Common myeloid progenitor, CD34-positive (primary cell): ENCODE results near the gene ZNF485.
"Not testable (repeated sequence)": the region's sequence is repeated elsewhere in the genome, so short reads cannot be mapped to it uniquely, and the experiment has no call there.

Experiments
- CTCF ChIA-PET: fragments of 350-600 bp; sonication (Branson Sonifier 250); formaldehyde crosslinking; loops from one replicate; lab custom pipeline; 2021; ENCODE audit warnings: antibody characterized with exemption; lab: Charles Lee
- POLR2A ChIA-PET: fragments of 350-600 bp; sonication (Branson Sonifier 250); formaldehyde crosslinking; loops from one replicate; lab custom pipeline; 2021; ENCODE audit warnings: antibody characterized with exemption; lab: Charles Lee
- DNase-seq, 3 donors: peaks; one replicate each; pipeline versions ENCODE4 v3.0.0 to v3.0.0-alpha.2; 2013
- H3K27ac ChIP-seq, 2 experiments: 1 replicate in 1 of 2; 2 replicates in 1 of 2; pipeline ENCODE4 v1.7.0; 2013; ENCODE audit warnings: inconsistent platforms in 2 of 2, low read length in 2 of 2, mild to moderate bottlenecking in 2 of 2, low read depth in 1 of 2, moderate library complexity in 1 of 2; ENCODE audit not compliant: severe bottlenecking in 2 of 2, insufficient read depth in 1 of 2, poor library complexity in 1 of 2
- H3K27me3 ChIP-seq, 5 experiments: replicated peaks in 2 of 5; 1 replicate in 3 of 5; 2 replicates in 2 of 5; pipeline versions ENCODE4 v1.6.1 to v1.7.0; 2013; ENCODE audit warnings: low read length in 4 of 5, mild to moderate bottlenecking in 2 of 5, moderate library complexity in 2 of 5, inconsistent platforms in 1 of 5; ENCODE audit not compliant: insufficient read depth in 5 of 5, control insufficient read depth in 4 of 5
- H3K36me3 ChIP-seq, 4 experiments: 1 replicate in 2 of 4; 2 replicates in 2 of 4; pipeline versions ENCODE4 v1.6.1 to v1.7.0; 2013; ENCODE audit warnings: low read length in 3 of 4, control low read depth in 1 of 4, mild to moderate bottlenecking in 1 of 4; ENCODE audit not compliant: control insufficient read depth in 4 of 4, insufficient read depth in 4 of 4
- H3K4me1 ChIP-seq, 4 experiments: 1 replicate in 3 of 4; 2 replicates in 1 of 4; pipeline versions ENCODE4 v1.6.1 to v1.7.1; 2013; ENCODE audit warnings: low read length in 3 of 4, mild to moderate bottlenecking in 3 of 4, control low read depth in 1 of 4, inconsistent platforms in 1 of 4, moderate library complexity in 1 of 4; ENCODE audit not compliant: control insufficient read depth in 4 of 4, insufficient read depth in 4 of 4; ENCODE audit errors: control extremely low read depth in 1 of 4
- H3K4me3 ChIP-seq, 7 experiments: 1 replicate in 4 of 7; 2 replicates in 3 of 7; pipeline versions ENCODE4 v1.5.1 to v1.7.0; 2013; ENCODE audit warnings: mild to moderate bottlenecking in 7 of 7, low read length in 6 of 7, moderate library complexity in 6 of 7, inconsistent platforms in 2 of 7, low read depth in 2 of 7, control low read depth in 1 of 7; ENCODE audit not compliant: insufficient read depth in 4 of 7, control insufficient read depth in 1 of 7; ENCODE audit errors: extremely low read depth in 1 of 7
- H3K9me3 ChIP-seq, 5 experiments: 1 replicate in 4 of 5; 2 replicates in 1 of 5; pipeline versions ENCODE4 v1.6.1 to v1.7.1; 2013; ENCODE audit warnings: low read length in 4 of 5, mild to moderate bottlenecking in 2 of 5, inconsistent platforms in 1 of 5, low read depth in 1 of 5, moderate library complexity in 1 of 5; ENCODE audit not compliant: control insufficient read depth in 4 of 5, insufficient read depth in 2 of 5; ENCODE audit errors: control extremely low read depth in 1 of 5
- WGBS: methylation state at CpG from one replicate; pipeline ENCODE4 v1.1.5; 2013; ENCODE audit not compliant: insufficient coverage; 5-methylcytosine and 5-hydroxymethylcytosine counted together

ZNF485 gene

DNA sequence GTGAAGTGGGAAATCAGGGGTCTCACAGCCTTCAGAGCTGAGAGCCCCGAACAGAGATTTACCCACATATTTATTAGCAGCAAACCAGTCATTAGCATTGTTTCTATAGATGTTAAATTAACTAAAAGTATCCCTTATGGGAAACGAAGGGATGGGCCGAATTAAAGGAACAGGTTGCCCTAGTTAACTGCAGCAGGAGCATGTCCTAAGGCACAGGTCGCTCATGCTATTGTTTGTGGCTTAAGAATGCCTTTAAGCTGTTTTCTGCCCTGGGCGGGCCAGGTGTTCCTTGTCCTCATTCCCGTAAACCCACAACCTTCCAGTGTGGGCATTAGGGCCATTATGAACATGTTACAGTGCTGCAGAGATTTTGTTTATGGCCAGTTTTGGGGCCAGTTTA, 4.7 kb upstream of the ZNF485 start:
- DNase-seq, H3K36me3 ChIP-seq, H3K4me1 ChIP-seq, H3K4me3 ChIP-seq, H3K27ac ChIP-seq, POLR2A ChIA-PET, H3K27me3 ChIP-seq, CTCF ChIA-PET: not testable (repeated sequence)
- 100% methylated on average over 3 of the region's 6 CpGs for WGBS
- peaks cover 0 to 13% (median 7%) of the 10 kb centered on the region in 5 experiments for H3K9me3 ChIP-seq

DNA sequence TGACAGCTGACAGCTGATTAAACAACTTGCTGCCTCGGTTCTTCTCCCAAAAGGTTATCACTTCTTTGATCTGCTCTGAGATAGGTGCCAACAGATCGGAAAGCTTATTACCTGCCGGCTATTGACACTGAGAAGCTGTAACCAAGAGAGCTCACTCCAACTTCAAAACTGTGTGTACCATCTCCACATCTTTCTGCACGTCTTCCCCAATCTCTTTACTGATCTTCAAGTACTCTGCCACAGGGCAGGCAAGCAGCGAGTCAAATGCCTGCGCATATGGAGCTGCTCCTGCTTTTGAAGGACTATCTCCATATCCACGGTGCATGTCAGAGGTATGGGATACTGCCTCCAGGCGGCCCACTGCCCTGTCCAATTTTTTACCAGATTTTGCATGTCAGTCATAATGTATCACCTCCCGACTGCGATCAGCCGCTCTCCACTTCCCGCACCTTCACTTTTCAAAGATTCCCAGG, 352 bp upstream of the ZNF485 start:
- ChIA-PET CTCF (interaction anchor here (1.2 kb wide), 1 partner anchor 11 kb away, joined by 3 read pairs; no protein-coding TSS in a partner anchor), POLR2A (no interaction called here)
- Histone ChIP-seq H3K27ac (no peak overlapping the region), H3K4me1 (peaks cover 2 to 12% (median 7%) of the 10 kb centered on the region in 4 experiments), H3K27me3 (no peaks in the 10 kb centered on the region), H3K9me3 (peaks cover 0 to 11% (median 4%) of the 10 kb centered on the region in 5 experiments), H3K36me3 (peaks cover 0 to 19% (median 17%) of the 10 kb centered on the region in 4 experiments), H3K4me3 (peak overlapping the region; percentile 62 to 87 (median 72))
- 60% methylated on average over 12 of the region's 12 CpGs for WGBS
- DNase-seq, result no peak

DNA sequence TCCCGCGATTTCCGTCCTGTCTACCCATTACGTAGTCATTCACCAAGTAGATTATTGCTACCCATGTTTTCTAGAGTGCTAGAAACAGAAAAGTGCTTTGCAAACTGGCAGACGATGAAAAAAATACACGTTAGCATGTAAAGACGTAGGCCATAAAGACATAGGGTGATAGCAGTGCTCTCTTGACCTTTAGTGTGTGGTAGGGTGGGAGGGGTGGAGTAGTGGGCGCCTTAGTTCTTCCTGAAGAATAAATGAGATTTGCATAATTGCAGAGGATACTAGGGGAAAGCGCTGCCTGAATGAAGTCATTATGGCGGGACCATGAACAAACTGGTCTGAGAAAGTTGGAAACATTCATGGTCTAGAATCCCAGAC, 948 bp downstream of the ZNF485 start:
- CTCF ChIA-PET, result no interaction called here
- Histone ChIP-seq H3K4me3 (peak overlapping the region; percentile 62 to 87 (median 72)), H3K27me3 (no peaks in the 10 kb centered on the region), H3K9me3 (peaks cover 0 to 10% (median 3%) of the 10 kb centered on the region in 5 experiments), H3K27ac (no peak overlapping the region), H3K36me3 (peaks cover 0 to 32% (median 20%) of the 10 kb centered on the region in 4 experiments), H3K4me1 (peaks cover 2 to 12% (median 7%) of the 10 kb centered on the region in 4 experiments)
- POLR2A ChIA-PET, result no interaction called here
- 93% methylated on average over 8 of the region's 10 CpGs for WGBS
- DNase-seq, result no peak

DNA sequence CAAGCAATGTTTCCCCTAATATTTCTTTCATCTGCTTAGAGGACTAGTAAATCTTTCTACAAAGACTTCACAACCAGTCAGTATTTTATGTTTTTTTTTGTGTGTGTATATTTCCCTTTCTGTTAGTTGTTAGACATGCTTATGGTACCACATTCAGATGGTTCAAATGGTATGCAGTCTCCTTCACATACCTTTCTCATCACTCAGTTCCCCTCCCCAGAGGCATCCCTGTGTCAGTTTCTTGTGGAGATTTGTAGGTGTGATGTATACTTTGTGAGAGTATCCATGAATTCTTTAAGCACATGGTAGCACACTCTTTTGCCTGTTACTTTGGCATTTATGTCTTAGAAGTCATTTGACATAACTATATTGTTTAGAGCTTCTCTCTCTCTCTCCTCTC, 4.4 kb downstream of the ZNF485 start:
- Histone ChIP-seq H3K36me3 (peaks cover 8 to 64% (median 33%) of the 10 kb centered on the region in 4 experiments), H3K4me1 (peaks cover 2 to 12% (median 7%) of the 10 kb centered on the region in 4 experiments), H3K9me3 (peaks cover 8 to 38% (median 13%) of the 10 kb centered on the region in 5 experiments), H3K27ac (no peak overlapping the region), H3K27me3 (no peaks in the 10 kb centered on the region), H3K4me3 (no peak overlapping the region)
- ChIA-PET CTCF (no interaction called here), POLR2A (no interaction called here)
- DNase-seq, result no peak

DNA sequence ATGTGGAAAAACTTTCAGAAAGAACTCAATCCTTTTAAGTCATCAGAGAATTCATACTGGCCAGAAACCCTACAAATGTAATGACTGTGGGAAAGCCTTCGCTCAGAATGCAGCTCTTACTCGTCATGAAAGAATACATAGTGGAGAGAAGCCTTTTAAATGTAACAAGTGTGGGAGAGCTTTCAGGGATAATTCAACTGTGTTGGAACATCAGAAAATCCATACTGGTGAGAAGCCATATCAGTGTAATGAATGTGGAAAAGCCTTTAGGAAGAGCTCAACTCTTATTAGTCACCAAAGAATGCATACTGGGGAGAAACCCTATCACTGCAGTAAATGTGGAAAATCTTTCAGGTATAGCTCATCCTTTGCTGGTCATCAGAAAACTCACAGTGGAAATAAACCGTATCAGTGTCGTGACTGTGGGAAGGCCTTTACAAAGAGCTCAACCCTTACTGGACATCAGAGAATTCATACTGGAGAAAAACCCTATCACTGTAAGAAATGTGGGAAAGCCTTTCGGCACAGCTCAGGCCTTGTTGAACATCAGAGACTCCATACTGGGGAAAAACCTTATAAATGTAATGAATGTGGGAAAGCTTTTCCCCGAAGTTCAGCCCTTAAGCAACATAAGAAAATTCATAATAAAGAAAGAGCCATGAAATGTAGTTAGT, 10.6 kb downstream of the ZNF485 start:
- POLR2A ChIA-PET, result no interaction called here
- 85% methylated on average over 4 of the region's 6 CpGs for WGBS

DNA sequence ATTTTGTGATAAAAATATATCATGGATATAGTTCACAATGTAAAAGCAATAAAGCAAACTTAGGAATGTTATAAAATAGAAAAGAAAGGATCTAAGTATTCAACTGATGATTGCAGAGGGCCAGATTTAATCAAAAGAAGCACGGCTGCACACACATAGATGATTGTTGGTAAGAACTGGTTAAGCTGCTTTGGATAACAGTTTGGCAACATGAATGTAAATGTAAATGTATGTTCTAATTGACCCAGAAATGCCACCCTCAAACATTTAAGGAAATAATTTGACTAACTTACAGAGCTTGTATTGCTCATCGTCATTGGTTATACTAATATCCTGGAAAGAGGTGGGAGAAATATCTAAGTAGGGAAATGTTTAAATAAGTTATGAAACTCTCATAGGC, 13.1 kb downstream of the ZNF485 start:
- Histone ChIP-seq H3K27ac (no peak overlapping the region), H3K27me3 (no peaks in the 10 kb centered on the region), H3K36me3 (peaks cover 8 to 35% (median 23%) of the 10 kb centered on the region in 4 experiments), H3K4me1 (peaks cover 0 to 10% (median 2%) of the 10 kb centered on the region in 4 experiments), H3K4me3 (no peak overlapping the region), H3K9me3 (peaks cover 14 to 46% (median 26%) of the 10 kb centered on the region in 5 experiments)
- DNase-seq, result no peak
- WGBS, result no CpG with 5 or more reads among the region's 2 CpGs
- CTCF ChIA-PET, result no interaction called here
- POLR2A ChIA-PET, result no interaction called here

More for the DNA sequence above, 10.6 kb downstream of the ZNF485 start:
- CTCF ChIA-PET, result interaction anchor here (1.1 kb wide), 1 partner anchor 16 kb away, joined by 3 read pairs; no protein-coding TSS in a partner anchor
- no peak for DNase-seq
- peaks cover 0 to 1% (median 0%) of the 10 kb centered on the region in 4 experiments for H3K4me1 ChIP-seq
- no peaks in the 10 kb centered on the region for H3K27me3 ChIP-seq
- H3K27ac ChIP-seq, result no peak overlapping the region
- H3K36me3 ChIP-seq, result peaks cover 13 to 59% (median 30%) of the 10 kb centered on the region in 4 experiments
- peaks cover 14 to 68% (median 35%) of the 10 kb centered on the region in 5 experiments for H3K9me3 ChIP-seq
- H3K4me3 ChIP-seq, result no peak overlapping the region

DNA sequence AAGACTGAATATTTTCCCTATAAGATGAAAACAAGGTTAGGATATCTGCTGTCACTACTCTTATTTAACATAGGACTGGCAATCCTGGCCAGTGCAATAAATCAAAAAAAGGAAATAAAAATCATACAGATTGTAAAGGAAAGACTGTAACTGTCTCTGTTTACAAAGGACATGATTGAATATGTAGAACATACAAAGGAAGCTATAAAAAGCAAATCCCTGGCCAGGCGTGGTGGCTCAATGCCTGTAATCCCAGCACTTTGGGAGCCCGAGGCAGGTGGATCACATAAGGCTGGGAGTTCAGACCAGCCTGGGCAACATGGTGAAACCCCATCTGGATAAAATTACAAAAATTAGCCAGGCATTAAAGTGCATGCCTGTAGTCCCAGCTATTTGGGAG, 15.8 kb downstream of the ZNF485 start:
- ChIA-PET POLR2A (no interaction called here), CTCF (interaction anchor here (1.0 kb wide), 1 partner anchor 27 kb away, joined by 3 read pairs; no protein-coding TSS in a partner anchor)
- DNase-seq, result no peak
- Histone ChIP-seq H3K36me3 (peaks cover 0 to 10% (median 4%) of the 10 kb centered on the region in 4 experiments), H3K27me3 (no peaks in the 10 kb centered on the region), H3K27ac (no peak overlapping the region), H3K4me1 (peaks cover 0 to 10% (median 2%) of the 10 kb centered on the region in 4 experiments), H3K4me3 (peak overlapping the region in 2 of 7 experiments; percentile 0 to 25), H3K9me3 (peaks cover 5 to 26% (median 14%) of the 10 kb centered on the region in 5 experiments)
- 69% methylated on average over 2 of the region's 2 CpGs for WGBS
